HL-60 (cell line): ENCODE results near the gene LRRTM3.

Experiments used
- DNase-seq, 2 experiments: peaks; one replicate each; pipeline ENCODE4 v3.0.0-alpha.2; 2010 to 2020; ENCODE audit warnings: low read depth in 1 of 2, low spot score in 1 of 2
- H3K27ac ChIP-seq: fragments of 250-450 bp; sonication (Bioruptor Pico); replicated peaks from 2 replicates; pipeline ENCODE4 v1.5.1; 2020; ENCODE audit warnings: mild to moderate bottlenecking, moderate library complexity
- H3K27me3 ChIP-seq: fragments of 250-450 bp; sonication (Bioruptor Pico); 2 replicates; pipeline ENCODE4 v1.5.1; 2021; ENCODE audit warnings: mild to moderate bottlenecking, moderate library complexity; ENCODE audit not compliant: insufficient read depth, poor library complexity, severe bottlenecking
- H3K4me3 ChIP-seq: replicated peaks from 2 replicates; pipeline ENCODE4 v1.5.1; 2011; ENCODE audit warnings: mild to moderate bottlenecking, control low read depth, low read length; ENCODE audit not compliant: insufficient read depth
- GABPA ChIP-seq: IDR thresholded peaks from 2 replicates; pipeline ENCODE4 v1.6.1; 2012; ENCODE audit warnings: low read depth
- POLR2AphosphoS5 ChIP-seq: IDR thresholded peaks from 2 replicates; pipeline ENCODE4 v1.6.1; 2012; ENCODE audit warnings: low read depth
- REST ChIP-seq: IDR thresholded peaks from 2 replicates; pipeline ENCODE4 v1.6.1; 2012; ENCODE audit warnings: low read depth; ENCODE audit not compliant: insufficient replicate concordance
- SPI1 ChIP-seq: IDR thresholded peaks from 2 replicates; pipeline ENCODE4 v1.6.1; 2012; ENCODE audit warnings: low read depth, mild to moderate bottlenecking, borderline replicate concordance
- TF ChIP-seq, protein P1 (sequence below): IDR thresholded peaks from one replicate; pipeline ENCODE4 v1.5.1; 2011; ENCODE audit warnings: low read length, control low read depth, inconsistent platforms; ENCODE audit not compliant: insufficient read depth

Gene LRRTM3

GRCh38 chr10:66929375-66929774 lies 3.5 kb downstream of the LRRTM3 start:
- DNase-seq, result no peak
- Histone ChIP-seq H3K27ac (no peak overlapping the region), H3K4me3 (no peak overlapping the region), H3K27me3 (peaks cover 14% of the 10 kb centered on the region)
- TF ChIP-seq, protein P1, sequence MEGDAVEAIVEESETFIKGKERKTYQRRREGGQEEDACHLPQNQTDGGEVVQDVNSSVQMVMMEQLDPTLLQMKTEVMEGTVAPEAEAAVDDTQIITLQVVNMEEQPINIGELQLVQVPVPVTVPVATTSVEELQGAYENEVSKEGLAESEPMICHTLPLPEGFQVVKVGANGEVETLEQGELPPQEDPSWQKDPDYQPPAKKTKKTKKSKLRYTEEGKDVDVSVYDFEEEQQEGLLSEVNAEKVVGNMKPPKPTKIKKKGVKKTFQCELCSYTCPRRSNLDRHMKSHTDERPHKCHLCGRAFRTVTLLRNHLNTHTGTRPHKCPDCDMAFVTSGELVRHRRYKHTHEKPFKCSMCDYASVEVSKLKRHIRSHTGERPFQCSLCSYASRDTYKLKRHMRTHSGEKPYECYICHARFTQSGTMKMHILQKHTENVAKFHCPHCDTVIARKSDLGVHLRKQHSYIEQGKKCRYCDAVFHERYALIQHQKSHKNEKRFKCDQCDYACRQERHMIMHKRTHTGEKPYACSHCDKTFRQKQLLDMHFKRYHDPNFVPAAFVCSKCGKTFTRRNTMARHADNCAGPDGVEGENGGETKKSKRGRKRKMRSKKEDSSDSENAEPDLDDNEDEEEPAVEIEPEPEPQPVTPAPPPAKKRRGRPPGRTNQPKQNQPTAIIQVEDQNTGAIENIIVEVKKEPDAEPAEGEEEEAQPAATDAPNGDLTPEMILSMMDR, result no peak
- TF ChIP-seq POLR2AphosphoS5, result no peak
- no peak for TF ChIP-seq SPI1
- no peak for TF ChIP-seq REST
- TF ChIP-seq GABPA, result no peak

- TF ChIP-seq, protein P1, result peak; percentile 62
- TF ChIP-seq POLR2AphosphoS5 (no peak), REST (no peak), GABPA (no peak)
- Histone ChIP-seq H3K4me3 (no peak overlapping the region), H3K27me3 (peaks cover 8% of the 10 kb centered on the region), H3K27ac (no peak overlapping the region)
- DNase-seq, result peak; percentile 20 to 23
Observed at GRCh38 chr10:66931340-66931948, 5.6 kb downstream of the LRRTM3 start.

GRCh38 chr10:66931949-66932343 lies 6.1 kb downstream of the LRRTM3 start:
- TF ChIP-seq POLR2AphosphoS5 (no peak), SPI1 (no peak), REST (no peak), GABPA (no peak)
- TF ChIP-seq, protein P1, result no peak
- no peak overlapping the region for H3K4me3 ChIP-seq
- no peak overlapping the region for H3K27ac ChIP-seq
- H3K27me3 ChIP-seq, result peaks cover 4% of the 10 kb centered on the region
- DNase-seq, result no peak
